ENCODE results near the gene ARL8A.

- no peak for TF ChIP-seq CTCF (conservative IDR thresholded peaks at IDR 0.05; ENCODE audit: low read depth, low read length)
- no peak for TF ChIP-seq MAFK (IDR thresholded peaks at IDR 0.05; ENCODE audit: low read depth, low read length)
- TF ChIP-seq POLR2A (IDR thresholded peaks at IDR 0.05; ENCODE audit: low read depth, low read length), result no peak
- TF ChIP-seq SMC3 (IDR thresholded peaks at IDR 0.05; ENCODE audit: low read depth, low read length), result no peak
- no peak for TF ChIP-seq CEBPB (IDR thresholded peaks at IDR 0.05; ENCODE audit: low read depth, low read length)
- TF ChIP-seq BHLHE40 (IDR thresholded peaks at IDR 0.05; ENCODE audit: low read depth, low read length), result no peak
Measured at GRCh38 chr1:202133496-202133895, 11.0 kb downstream of the ARL8A start.

All from IMR-90 (cell line).